Loucy (cell line): ENCODE data around the gene CHCHD6.

Experiments
- CTCF ChIP-seq: fragments of 200-600 bp; sonication (generic); conservative IDR thresholded peaks from 2 replicates; pipeline ENCODE4 v1.5.1; 2014; ENCODE audit warnings: mild to moderate bottlenecking, antibody characterized with exemption, low read length
- EZH2phosphoT487 ChIP-seq: fragments of 200-600 bp; IDR thresholded peaks from 2 replicates; pipeline ENCODE4 v1.6.1; 2018; ENCODE audit warnings: antibody characterized with exemption, mild to moderate bottlenecking, moderate library complexity, borderline replicate concordance

GRCh38 chr3:126661532-126662364 lies 42.3 kb upstream of the CHCHD6 start:
- TF ChIP-seq EZH2phosphoT487 (no peak), CTCF (no peak)
